Suprapubic skin (tissue), 4 donors: Measurements from ENCODE around the gene CYP4F8. TPM values are rescaled to one million over a fixed set of nuclear protein-coding genes. Genes with fewer than 3 reads are reported as not detected.
"Not testable (repeated sequence)": the region's sequence is repeated elsewhere in the genome, so short reads cannot be mapped to it uniquely, and the experiment has no call there.

Experiments
- DNase-seq, 2 donors: peaks; one replicate each; pipeline ENCODE4 v3.0.0-alpha.2; 2019; ENCODE audit warnings: low spot score in 2 of 2
- H3K27ac ChIP-seq: fragments of 200-600 bp; sonication (generic); one replicate; pipeline ENCODE4 v1.5.1; 2019
- H3K27me3 ChIP-seq: fragments of 200-600 bp; sonication (generic); one replicate; pipeline ENCODE4 v1.5.1; 2019
- H3K36me3 ChIP-seq: fragments of 200-600 bp; sonication (generic); one replicate; pipeline ENCODE4 v1.5.1; 2019
- H3K4me1 ChIP-seq: fragments of 200-600 bp; sonication (generic); one replicate; pipeline ENCODE4 v1.5.1; 2019
- H3K4me3 ChIP-seq: fragments of 200-600 bp; sonication (generic); one replicate; pipeline ENCODE4 v1.5.1; 2019; ENCODE audit warnings: mild to moderate bottlenecking
- H3K9me3 ChIP-seq: fragments of 200-600 bp; sonication (generic); one replicate; pipeline ENCODE4 v1.5.1; 2019
- CTCF ChIP-seq, 2 donors: fragments of 200-600 bp in 1 of 2; fragments of 450-650 bp in 1 of 2; sonication (generic) in 1 of 2; IDR thresholded peaks; one replicate each; pipeline ENCODE4 v1.5.1; 2016 to 2019; ENCODE audit warnings: antibody characterized with exemption in 2 of 2, mild to moderate bottlenecking in 1 of 2, moderate library complexity in 1 of 2
- EP300 ChIP-seq: sonication (generic); formaldehyde crosslinking; IDR thresholded peaks from one replicate; pipeline ENCODE4 v1.6.1; 2017; ENCODE audit warnings: antibody characterized with exemption
- POLR2A ChIP-seq, 2 donors: fragments of 450-650 bp; IDR thresholded peaks; one replicate each; pipeline ENCODE4 v1.6.1; 2017; ENCODE audit warnings: antibody characterized with exemption in 2 of 2, mild to moderate bottlenecking in 2 of 2, moderate library complexity in 2 of 2
- POLR2AphosphoS5 ChIP-seq, 3 donors: sonication (generic); formaldehyde crosslinking; IDR thresholded peaks; one replicate each; pipeline ENCODE4 v1.6.1; 2017; ENCODE audit warnings: antibody characterized with exemption in 3 of 3
- WGBS: methylation state at CpG from one replicate; pipeline ENCODE4 v1.1.5; 2018; 5-methylcytosine and 5-hydroxymethylcytosine counted together
- total RNA-seq, 4 donors: library from RNA; depleted of rRNA; stranded (reverse); fragments of >200 nt; gene quantifications; one replicate each; pipeline ENCODE4 v1.1.0, GENCODE V29; 2016

The CYP4F8 gene
- total RNA-seq, 4 donors from 2014 or later = 14.5 to 18.7 (median 14.9) TPM

GRCh38 chr19:15589760-15590451, 25.1 kb upstream of the CYP4F8 start:
- Histone ChIP-seq H3K4me1 (no peaks in the 10 kb centered on the region), H3K27ac (no peak overlapping the region), H3K27me3 (peaks cover 10% of the 10 kb centered on the region), H3K36me3 (no peaks in the 10 kb centered on the region), H3K4me3 (no peak overlapping the region), H3K9me3 (no peaks in the 10 kb centered on the region)
- DNase-seq = no peak
- 71% methylated on average over 5 of the region's 5 CpGs for whole genome bisulfite sequencing
- TF ChIP-seq POLR2AphosphoS5 (IDR thresholded peaks at IDR 0.05) = no peak
- TF ChIP-seq POLR2A (IDR thresholded peaks at IDR 0.05) = no peak
- TF ChIP-seq CTCF (IDR thresholded peaks at IDR 0.05) = no peak
- no peak for TF ChIP-seq EP300

- Histone ChIP-seq H3K27me3 (peaks cover 6% of the 10 kb centered on the region), H3K36me3 (no peaks in the 10 kb centered on the region), H3K27ac (no peak overlapping the region), H3K4me3 (no peak overlapping the region), H3K4me1 (no peaks in the 10 kb centered on the region), H3K9me3 (no peaks in the 10 kb centered on the region)
- no peak for TF ChIP-seq CTCF (IDR thresholded peaks at IDR 0.05)
- no peak for TF ChIP-seq POLR2AphosphoS5 (IDR thresholded peaks at IDR 0.05)
- TF ChIP-seq EP300 = no peak
- TF ChIP-seq POLR2A (IDR thresholded peaks at IDR 0.05) = no peak
- 71% methylated on average over 4 of the region's 4 CpGs for WGBS
- DNase-seq = no peak
Measured at GRCh38 chr19:15591796-15592195, 23.2 kb upstream of the CYP4F8 start.

- H3K27ac ChIP-seq, H3K36me3 ChIP-seq, DNase-seq, H3K4me3 ChIP-seq, H3K27me3 ChIP-seq, H3K4me1 ChIP-seq, H3K9me3 ChIP-seq: not testable (repeated sequence)
- WGBS = 36% methylated on average over 5 of the region's 5 CpGs
Measured at GRCh38 chr19:15592506-15592905, 22.5 kb upstream of the CYP4F8 start.

GRCh38 chr19:15593766-15594165, 21.3 kb upstream of the CYP4F8 start:
- peak in 1 of 2 donors; percentile 4 for DNase-seq
- H3K27ac ChIP-seq, H3K27me3 ChIP-seq, H3K4me3 ChIP-seq, H3K9me3 ChIP-seq, H3K36me3 ChIP-seq, H3K4me1 ChIP-seq: not testable (repeated sequence)
- WGBS = 76% methylated on average over 4 of the region's 4 CpGs

- no peak overlapping the region for H3K27ac ChIP-seq
- no peaks in the 10 kb centered on the region for H3K4me1 ChIP-seq
- no peaks in the 10 kb centered on the region for H3K9me3 ChIP-seq
- WGBS = 26% methylated on average over 6 of the region's 6 CpGs
- peaks cover 4% of the 10 kb centered on the region for H3K27me3 ChIP-seq
- no peaks in the 10 kb centered on the region for H3K36me3 ChIP-seq
- no peak for DNase-seq
- no peak for TF ChIP-seq POLR2AphosphoS5 (IDR thresholded peaks at IDR 0.05)
- H3K4me3 ChIP-seq = no peak overlapping the region
Measured at GRCh38 chr19:15595069-15595468, 19.9 kb upstream of the CYP4F8 start.

GRCh38 chr19:15607978-15608925, 6.8 kb upstream of the CYP4F8 start:
- not testable (repeated sequence) for H3K27me3 ChIP-seq, DNase-seq, H3K36me3 ChIP-seq, H3K4me3 ChIP-seq, H3K4me1 ChIP-seq, H3K9me3 ChIP-seq, H3K27ac ChIP-seq
- 80% methylated on average over 7 of the region's 27 CpGs for WGBS

- DNase-seq = no peak
- Histone ChIP-seq H3K27ac (no peak overlapping the region), H3K36me3 (no peaks in the 10 kb centered on the region), H3K4me3 (no peak overlapping the region), H3K4me1 (no peaks in the 10 kb centered on the region), H3K9me3 (no peaks in the 10 kb centered on the region), H3K27me3 (no peaks in the 10 kb centered on the region)
- TF ChIP-seq POLR2A (IDR thresholded peaks at IDR 0.05) (no peak), CTCF (IDR thresholded peaks at IDR 0.05) (no peak), POLR2AphosphoS5 (IDR thresholded peaks at IDR 0.05) (no peak), EP300 (no peak)
- 81% methylated on average over 8 of the region's 8 CpGs for WGBS
Measured at GRCh38 chr19:15609261-15609660, 5.8 kb upstream of the CYP4F8 start.
